Mesenchymal stem cell (in vitro differentiated cells and primary cell): Measurements from ENCODE around the gene DPPA5.
A peak's percentile ranks its signal among the peaks of the same experiment; 100 is the strongest.
"Not testable (repeated sequence)": the region's sequence is repeated elsewhere in the genome, so short reads cannot be mapped to it uniquely, and the experiment has no call there.

Source experiments
- DNase-seq: peaks from one replicate; pipeline ENCODE4 v3.0.0-alpha.2; 2013
- H2AFZ ChIP-seq: one replicate; pipeline ENCODE4 v1.6.1; 2013; ENCODE audit warnings: low read depth, mild to moderate bottlenecking, control low read depth, inconsistent platforms, low read length, moderate library complexity
- H2AK5ac ChIP-seq: 2 replicates; pipeline ENCODE4 v1.6.1; 2013; ENCODE audit warnings: low read length, moderate library complexity, mild to moderate bottlenecking, inconsistent platforms; ENCODE audit not compliant: severe bottlenecking
- H2BK120ac ChIP-seq: one replicate; pipeline ENCODE4 v1.6.1; 2013; ENCODE audit warnings: low read depth, mild to moderate bottlenecking, inconsistent platforms, low read length, moderate library complexity
- H2BK12ac ChIP-seq, 2 experiments: one replicate each; pipeline ENCODE4 v1.6.1; 2013; ENCODE audit warnings: inconsistent platforms in 2 of 2, low read length in 2 of 2, mild to moderate bottlenecking in 2 of 2, moderate library complexity in 2 of 2, control low read depth in 1 of 2
- H2BK15ac ChIP-seq: one replicate; pipeline ENCODE4 v1.6.1; 2013; ENCODE audit warnings: mild to moderate bottlenecking, low read depth, inconsistent platforms; ENCODE audit not compliant: poor library complexity, severe bottlenecking
- H2BK5ac ChIP-seq: 2 replicates; pipeline ENCODE4 v1.6.1; 2013; ENCODE audit warnings: low read depth, mild to moderate bottlenecking, low read length, control low read depth, inconsistent platforms; ENCODE audit not compliant: poor library complexity, severe bottlenecking
- H3K14ac ChIP-seq, 2 experiments: one replicate each; pipeline ENCODE4 v1.6.1; 2013; ENCODE audit warnings: inconsistent platforms in 2 of 2, low read length in 2 of 2, control low read depth in 1 of 2, mild to moderate bottlenecking in 1 of 2, moderate library complexity in 1 of 2
- H3K18ac ChIP-seq, 2 experiments: one replicate each; pipeline ENCODE4 v1.6.1; 2013; ENCODE audit warnings: inconsistent platforms in 2 of 2, low read length in 2 of 2, control low read depth in 1 of 2, low read depth in 1 of 2, mild to moderate bottlenecking in 1 of 2
- H3K23ac ChIP-seq, 2 experiments: one replicate each; pipeline ENCODE4 v1.6.1; 2013; ENCODE audit warnings: inconsistent platforms in 2 of 2, low read length in 2 of 2, mild to moderate bottlenecking in 2 of 2, moderate library complexity in 2 of 2, control low read depth in 1 of 2
- H3K27ac ChIP-seq: 2 replicates; pipeline ENCODE4 v1.5.1; 2013; ENCODE audit warnings: mild to moderate bottlenecking, moderate library complexity, low read length, control low read depth, inconsistent platforms; ENCODE audit not compliant: poor library complexity, severe bottlenecking
- H3K27me3 ChIP-seq, 2 experiments: 2 replicates each; pipeline versions ENCODE4 v1.6.1 to v1.7.0; 2013; ENCODE audit warnings: low read length in 2 of 2, mild to moderate bottlenecking in 2 of 2, moderate library complexity in 2 of 2, control low read depth in 1 of 2, inconsistent platforms in 1 of 2; ENCODE audit not compliant: control insufficient read depth in 1 of 2, insufficient read depth in 1 of 2
- H3K36me3 ChIP-seq, 2 experiments: 2 replicates each; pipeline versions ENCODE4 v1.6.1 to v1.7.0; 2013; ENCODE audit warnings: low read length in 2 of 2, control low read depth in 1 of 2, inconsistent platforms in 1 of 2, low read depth in 1 of 2, mild to moderate bottlenecking in 1 of 2; ENCODE audit not compliant: insufficient read depth in 2 of 2, control insufficient read depth in 1 of 2
- H3K4ac ChIP-seq, 2 experiments: one replicate each; pipeline ENCODE4 v1.6.1; 2013; ENCODE audit warnings: inconsistent platforms in 2 of 2, low read length in 2 of 2, mild to moderate bottlenecking in 2 of 2, moderate library complexity in 2 of 2, control low read depth in 1 of 2, low read depth in 1 of 2
- H3K4me1 ChIP-seq: 2 replicates; pipeline ENCODE4 v1.6.1; 2013; ENCODE audit warnings: low read depth, low read length, control low read depth; ENCODE audit not compliant: control insufficient read depth, insufficient read depth
- H3K4me2 ChIP-seq: 2 replicates; pipeline ENCODE4 v1.6.1; 2013; ENCODE audit warnings: low read length, mild to moderate bottlenecking, inconsistent platforms; ENCODE audit not compliant: poor library complexity, severe bottlenecking
- H3K4me3 ChIP-seq, 2 experiments: 2 replicates each; pipeline versions ENCODE4 v1.5.1 to v1.7.0; 2013; ENCODE audit warnings: low read length in 2 of 2, mild to moderate bottlenecking in 2 of 2, control low read depth in 1 of 2, low read depth in 1 of 2; ENCODE audit not compliant: insufficient read depth in 1 of 2
- H3K79me1 ChIP-seq: replicated peaks from 2 replicates; pipeline ENCODE4 v1.6.1; 2013; ENCODE audit warnings: mild to moderate bottlenecking, control low read depth, low read length, inconsistent platforms; ENCODE audit not compliant: poor library complexity, severe bottlenecking
- H3K9ac ChIP-seq: 2 replicates; pipeline ENCODE4 v1.7.0; 2013; ENCODE audit warnings: mild to moderate bottlenecking, low read length, moderate library complexity
- H3K9me3 ChIP-seq: 2 replicates; pipeline ENCODE4 v1.7.0; 2013; ENCODE audit warnings: mild to moderate bottlenecking, low read length; ENCODE audit not compliant: control insufficient read depth
- H4K8ac ChIP-seq: one replicate; pipeline ENCODE4 v1.6.1; 2013; ENCODE audit warnings: inconsistent platforms, mild to moderate bottlenecking, low read length, moderate library complexity
- H4K91ac ChIP-seq: one replicate; pipeline ENCODE4 v1.6.1; 2013; ENCODE audit warnings: mild to moderate bottlenecking, low read length, inconsistent platforms
- WGBS: methylation state at CpG from one replicate; pipeline ENCODE4 v1.1.7; 2013; ENCODE audit warnings: mixed read lengths; 5-methylcytosine and 5-hydroxymethylcytosine counted together

The DPPA5 gene

GRCh38 chr6:73388800-73389512 lies 34.9 kb upstream of the DPPA5 start:
- peak overlapping the region; percentile 81 for H3K9ac ChIP-seq
- no peaks in the 10 kb centered on the region for H3K36me3 ChIP-seq
- peak overlapping the region; percentile 43 for H3K27ac ChIP-seq
- peak overlapping the region in 1 of 2 experiments; percentile 40 for H3K4ac ChIP-seq
- H3K27me3 ChIP-seq: no peaks in the 10 kb centered on the region
- H3K4me2 ChIP-seq: peak overlapping the region; percentile 97
- H2AK5ac ChIP-seq: no peak overlapping the region
- H3K23ac ChIP-seq: no peak overlapping the region
- 2% methylated on average over 34 of the region's 38 CpGs for WGBS
- H2BK120ac ChIP-seq: no peak overlapping the region
- H3K18ac ChIP-seq: peak overlapping the region; percentile 44 to 82
- H2BK15ac ChIP-seq: no peak overlapping the region
- no peak overlapping the region for H2AFZ ChIP-seq
- no peaks in the 10 kb centered on the region for H3K79me1 ChIP-seq
- H2BK5ac ChIP-seq: peak overlapping the region; percentile 19
- H3K4me3 ChIP-seq: peak overlapping the region; percentile 62 to 84
- DNase-seq: peak; percentile 66
- peak overlapping the region in 1 of 2 experiments; percentile 39 for H3K14ac ChIP-seq
- peak overlapping the region; percentile 11 for H4K91ac ChIP-seq
- no peaks in the 10 kb centered on the region for H3K9me3 ChIP-seq
- peak overlapping the region in 1 of 2 experiments; percentile 15 for H2BK12ac ChIP-seq
- H4K8ac ChIP-seq: peak overlapping the region; percentile 87
- H3K4me1 ChIP-seq: peaks cover 4% of the 10 kb centered on the region

DNA sequence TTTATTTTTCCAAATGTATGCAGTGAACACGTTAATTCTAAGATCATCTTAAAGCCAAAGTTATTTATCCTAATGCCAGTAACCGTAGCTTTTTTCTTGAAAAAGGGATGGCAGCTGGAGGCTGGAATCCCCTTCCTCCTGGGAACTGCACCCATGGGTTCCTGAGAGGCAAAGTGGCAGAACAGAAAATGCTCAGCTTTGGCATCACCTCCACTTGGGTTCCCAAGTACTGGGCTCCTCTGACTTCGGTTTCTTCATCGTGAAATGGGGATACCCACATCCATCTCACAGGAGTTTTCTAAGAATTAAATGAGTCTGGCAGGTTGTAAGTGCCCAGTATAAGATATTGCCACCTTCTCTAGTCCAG lies 34.3 kb upstream of the DPPA5 start:
- no peak overlapping the region for H2AK5ac ChIP-seq
- no peak overlapping the region for H3K4ac ChIP-seq
- peak overlapping the region; percentile 97 for H3K4me2 ChIP-seq
- no peaks in the 10 kb centered on the region for H3K36me3 ChIP-seq
- H3K9ac ChIP-seq: peak overlapping the region; percentile 81
- no peak overlapping the region for H2BK12ac ChIP-seq
- H3K27ac ChIP-seq: no peak overlapping the region
- H3K14ac ChIP-seq: no peak overlapping the region
- H3K23ac ChIP-seq: no peak overlapping the region
- no peak overlapping the region for H4K8ac ChIP-seq
- H2BK5ac ChIP-seq: no peak overlapping the region
- no peak overlapping the region for H2BK15ac ChIP-seq
- H3K9me3 ChIP-seq: no peaks in the 10 kb centered on the region
- WGBS: 89% methylated on average over 2 of the region's 4 CpGs
- peaks cover 4% of the 10 kb centered on the region for H3K4me1 ChIP-seq
- H4K91ac ChIP-seq: no peak overlapping the region
- no peak overlapping the region for H2BK120ac ChIP-seq
- DNase-seq: no peak
- no peaks in the 10 kb centered on the region for H3K79me1 ChIP-seq
- peak overlapping the region in 1 of 2 experiments; percentile 84 for H3K4me3 ChIP-seq
- no peaks in the 10 kb centered on the region for H3K27me3 ChIP-seq
- H2AFZ ChIP-seq: no peak overlapping the region
- H3K18ac ChIP-seq: no peak overlapping the region

DNA sequence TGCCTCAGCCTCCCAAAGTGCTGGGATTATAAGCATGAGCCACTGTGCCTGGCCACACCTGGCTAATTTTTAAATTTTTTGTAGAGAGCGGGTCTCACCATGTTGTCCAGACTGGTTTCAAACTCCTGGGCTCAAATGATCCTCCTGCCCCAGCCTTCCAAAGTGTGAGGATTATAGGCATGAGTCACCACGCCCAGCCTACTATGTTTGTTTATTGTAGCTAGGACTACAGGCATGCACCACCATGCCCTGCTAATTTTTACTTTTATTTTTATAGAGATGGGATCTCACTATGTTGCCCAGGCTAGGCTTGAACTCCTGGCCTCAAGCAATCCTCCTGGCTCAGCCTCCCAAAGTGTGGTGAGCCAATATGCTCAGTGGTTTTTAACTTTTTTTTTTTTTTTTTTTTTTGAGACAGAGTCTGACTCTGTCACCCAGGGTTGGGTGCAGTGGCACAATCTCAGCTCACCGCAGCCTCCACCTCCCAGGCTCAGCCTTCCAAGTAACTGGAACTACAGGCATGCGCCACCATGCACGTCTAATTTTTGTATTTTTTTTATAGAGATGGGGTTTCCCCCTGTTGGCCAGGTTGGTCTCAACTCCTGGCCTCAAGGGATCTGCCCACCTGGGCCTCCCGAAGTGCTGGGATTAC lies 28.5 kb upstream of the DPPA5 start:
- WGBS: 90% methylated on average over 4 of the region's 6 CpGs
- no peak overlapping the region for H3K14ac ChIP-seq
- H3K27me3 ChIP-seq: no peaks in the 10 kb centered on the region
- no peaks in the 10 kb centered on the region for H3K36me3 ChIP-seq
- no peak overlapping the region for H2AFZ ChIP-seq
- no peak overlapping the region for H2BK15ac ChIP-seq
- H3K4ac ChIP-seq: no peak overlapping the region
- H3K4me3 ChIP-seq: no peak overlapping the region
- H3K23ac ChIP-seq: no peak overlapping the region
- H3K27ac ChIP-seq: no peak overlapping the region
- no peak overlapping the region for H2BK12ac ChIP-seq
- no peak overlapping the region for H2BK5ac ChIP-seq
- no peak overlapping the region for H4K91ac ChIP-seq
- H3K9me3 ChIP-seq: no peaks in the 10 kb centered on the region
- H4K8ac ChIP-seq: no peak overlapping the region
- H3K18ac ChIP-seq: no peak overlapping the region
- H2BK120ac ChIP-seq: no peak overlapping the region
- no peak overlapping the region for H3K9ac ChIP-seq
- peak; percentile 41 for DNase-seq
- no peaks in the 10 kb centered on the region for H3K4me1 ChIP-seq
- H3K4me2 ChIP-seq: no peak overlapping the region
- H3K79me1 ChIP-seq: no peaks in the 10 kb centered on the region
- H2AK5ac ChIP-seq: no peak overlapping the region

- H3K14ac ChIP-seq, H3K18ac ChIP-seq, H3K79me1 ChIP-seq, H3K4me2 ChIP-seq, H2AFZ ChIP-seq, H3K9ac ChIP-seq, H4K8ac ChIP-seq, H3K4ac ChIP-seq, H3K23ac ChIP-seq, H3K9me3 ChIP-seq, H2AK5ac ChIP-seq, DNase-seq, H3K36me3 ChIP-seq, H3K27ac ChIP-seq, H2BK120ac ChIP-seq, H3K4me3 ChIP-seq, H2BK15ac ChIP-seq, H4K91ac ChIP-seq, H2BK12ac ChIP-seq, H3K27me3 ChIP-seq, H2BK5ac ChIP-seq, H3K4me1 ChIP-seq: not testable (repeated sequence)
- WGBS: 91% methylated on average over 9 of the region's 10 CpGs
Measured at GRCh38 chr6:73381531-73381930, 27.5 kb upstream of the DPPA5 start.
